NCI-H2107 treated with DMSO at 0.1 percent for 48 hours (cell line): ENCODE results near the gene MBP.
"Not testable (repeated sequence)": the region's sequence is repeated elsewhere in the genome, so short reads cannot be mapped to it uniquely, and the experiment has no call there.

ENCODE experiments used
- DNase-seq: peaks from one replicate; lab custom pipeline; 2025; ENCODE audit not compliant: unreplicated experiment; lab: John Stamatoyannopoulos, UW

Gene MBP

DNA sequence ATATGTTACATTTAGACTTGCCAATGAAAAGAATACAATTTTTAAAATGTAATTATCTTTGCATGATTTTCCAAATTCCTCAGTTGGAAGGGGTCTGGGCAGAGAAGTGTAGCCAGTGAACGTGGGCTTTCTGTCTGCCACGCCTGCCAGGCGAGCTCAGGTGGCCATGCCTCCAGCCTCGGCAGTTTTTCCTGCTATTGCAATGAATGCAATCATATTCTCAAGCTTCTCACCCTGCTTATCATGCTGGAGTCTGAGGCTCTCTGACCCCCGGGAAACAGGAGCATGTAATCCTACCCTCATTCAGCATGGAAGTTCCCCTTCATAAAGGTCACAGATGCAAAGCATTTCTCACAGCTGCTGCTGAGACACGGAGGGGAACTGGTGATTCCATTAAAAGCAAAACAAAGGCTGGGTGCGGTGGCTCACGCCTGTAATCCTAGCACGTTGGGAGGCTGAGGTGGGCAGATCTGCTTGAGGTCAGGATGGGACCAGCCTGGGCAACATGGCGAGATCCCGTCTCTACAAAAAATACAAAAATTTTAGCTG is 154.8 kb downstream of the MBP start:
- DNase-seq = peak; percentile 83

- DNase-seq = peak; percentile 89
These were observed 155.4 kb downstream of the MBP start for GRCh38 chr18:76977108-76977621.

- no peak for DNase-seq
These were observed 156.9 kb downstream of the MBP start for GRCh38 chr18:76975577-76976110.

- DNase-seq = no peak
These were observed 158.2 kb downstream of the MBP start for GRCh38 chr18:76974386-76974785.

DNA sequence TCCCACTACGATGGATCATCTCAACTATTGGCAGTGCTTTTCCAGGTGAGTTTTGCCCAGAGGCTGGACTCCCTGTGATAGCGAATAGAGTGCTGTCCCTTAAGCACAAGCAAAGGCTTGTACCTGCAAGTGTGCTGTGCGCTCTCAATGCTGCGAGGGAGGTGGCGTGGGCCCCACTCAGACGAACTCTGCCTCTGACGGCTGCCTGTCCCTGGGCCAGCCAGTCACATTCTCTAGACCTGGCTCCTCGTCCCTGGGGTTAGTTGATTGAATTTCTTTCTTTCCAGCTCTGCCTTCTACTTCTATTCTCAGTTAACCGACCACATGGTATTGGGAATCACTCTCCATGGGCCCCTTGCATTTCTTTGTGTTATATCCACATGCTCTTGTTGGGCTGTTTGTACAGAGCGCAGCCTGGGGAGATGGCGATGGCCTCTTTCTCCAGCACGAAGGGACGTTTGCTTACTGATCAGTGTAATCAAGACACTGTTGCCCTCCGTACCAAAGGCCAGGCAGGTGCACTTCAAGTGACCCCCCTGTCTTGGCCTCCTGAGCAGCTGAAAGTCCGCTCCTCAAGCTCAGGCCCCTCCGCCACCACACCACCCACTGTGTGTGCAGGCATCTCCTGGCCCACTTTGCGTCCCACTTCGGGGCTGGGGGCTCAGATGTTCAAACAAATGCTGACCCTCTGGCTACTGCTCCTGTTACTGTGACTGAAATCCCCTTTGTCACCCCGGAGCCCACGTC is 158.9 kb downstream of the MBP start:
- DNase-seq = no peak

DNA sequence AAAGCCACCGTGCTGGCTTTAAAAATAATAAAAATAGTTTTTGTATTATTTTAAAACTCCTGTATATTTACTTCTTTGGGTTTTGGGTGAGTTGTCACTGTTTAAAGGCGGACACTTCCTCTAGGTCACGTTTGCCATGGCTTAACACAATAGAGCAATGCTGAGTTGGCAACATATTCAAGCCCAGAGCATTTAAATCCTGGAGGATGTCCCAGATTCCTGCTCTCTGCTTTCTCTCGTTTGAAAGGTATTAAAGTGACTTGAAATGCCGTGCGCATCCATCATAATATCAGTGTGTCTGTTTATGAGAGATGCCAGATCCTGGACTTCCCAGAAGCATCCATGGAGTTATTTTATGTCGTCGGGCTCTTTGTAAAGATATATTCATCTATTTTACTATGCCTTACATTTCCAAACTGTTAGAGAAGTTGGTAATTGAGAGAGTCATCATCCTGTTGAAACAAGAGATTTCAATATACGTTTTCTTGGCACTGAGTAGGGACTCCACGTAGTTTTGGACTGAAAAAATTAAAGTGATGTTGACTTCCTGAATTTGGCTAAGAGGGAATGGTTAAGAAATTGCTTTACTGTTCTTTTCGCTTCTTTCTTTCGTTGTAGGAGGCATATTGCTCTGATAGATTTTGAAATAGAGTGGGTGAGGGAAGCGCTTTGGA is 159.6 kb downstream of the MBP start:
- DNase-seq = no peak

- no peak for DNase-seq
These were observed 160.3 kb downstream of the MBP start for GRCh38 chr18:76972241-76972640.

- peak; percentile 66 for DNase-seq
These were observed 161.6 kb downstream of the MBP start for GRCh38 chr18:76970770-76971559.

- no peak for DNase-seq
These were observed 164.7 kb downstream of the MBP start for GRCh38 chr18:76967721-76968472.

- not testable (repeated sequence) for DNase-seq
These were observed 165.3 kb downstream of the MBP start for GRCh38 chr18:76967299-76967698.

- DNase-seq = peak; percentile 82
These were observed 166.9 kb downstream of the MBP start for GRCh38 chr18:76965555-76966151.

GRCh38 chr18:76963936-76964335 is 168.6 kb downstream of the MBP start:
- DNase-seq = no peak

- DNase-seq = no peak
These were observed 169.7 kb downstream of the MBP start for GRCh38 chr18:76962851-76963250.

DNA sequence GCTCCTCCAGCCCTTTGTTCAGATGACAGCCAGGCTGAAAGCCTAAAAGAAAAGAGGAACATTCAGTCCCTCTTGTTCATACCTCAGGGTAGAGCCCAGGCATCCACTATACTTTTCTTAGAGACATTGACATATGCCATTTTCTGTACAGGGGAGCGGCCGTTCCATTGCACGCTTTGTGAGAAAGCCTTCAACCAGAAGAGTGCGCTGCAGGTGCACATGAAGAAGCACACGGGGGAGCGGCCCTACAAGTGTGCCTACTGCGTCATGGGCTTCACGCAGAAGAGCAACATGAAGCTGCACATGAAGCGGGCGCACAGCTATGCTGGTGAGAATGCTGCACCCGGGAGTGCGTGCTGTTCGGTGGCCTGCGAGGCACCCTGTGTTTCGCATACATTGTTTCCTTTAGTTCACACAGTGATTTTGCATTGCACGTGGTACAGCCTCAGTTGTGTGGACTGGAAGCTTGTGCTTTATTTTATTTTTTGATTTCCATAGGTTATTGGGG is 172.0 kb downstream of the MBP start:
- no peak for DNase-seq

GRCh38 chr18:76959605-76960004 is 173.0 kb downstream of the MBP start:
- DNase-seq = no peak

DNA sequence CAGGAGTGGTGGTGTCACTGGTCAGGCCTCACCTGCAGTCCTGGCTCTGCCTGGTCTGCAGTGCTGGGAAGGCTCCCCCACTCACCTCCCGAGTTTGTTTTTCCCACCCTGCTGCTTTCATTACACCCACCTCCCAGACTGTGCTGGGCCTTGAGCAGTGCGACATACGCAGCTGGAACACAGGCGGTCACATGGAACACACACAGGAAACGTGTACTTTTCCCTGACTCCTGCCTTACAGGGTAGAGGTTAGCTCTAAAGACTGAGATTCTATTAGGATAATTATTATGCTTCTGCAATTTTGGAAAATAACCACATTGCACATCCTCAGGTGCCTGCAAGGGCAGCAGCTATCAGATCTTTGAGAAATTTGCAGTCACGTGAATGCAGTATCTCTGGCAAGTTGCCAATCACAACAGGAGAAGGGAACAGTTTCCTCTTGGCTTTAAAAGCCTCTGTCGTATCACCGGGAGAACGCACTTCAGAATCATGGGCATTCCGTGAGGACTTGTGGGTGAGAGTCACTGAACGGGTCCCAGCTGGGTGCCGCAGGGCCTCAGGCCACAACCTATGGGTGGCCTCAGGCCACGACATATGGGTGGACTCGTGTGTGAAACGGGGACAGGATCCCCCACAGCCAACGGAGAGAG is 173.8 kb downstream of the MBP start:
- peak; percentile 64 for DNase-seq

DNA sequence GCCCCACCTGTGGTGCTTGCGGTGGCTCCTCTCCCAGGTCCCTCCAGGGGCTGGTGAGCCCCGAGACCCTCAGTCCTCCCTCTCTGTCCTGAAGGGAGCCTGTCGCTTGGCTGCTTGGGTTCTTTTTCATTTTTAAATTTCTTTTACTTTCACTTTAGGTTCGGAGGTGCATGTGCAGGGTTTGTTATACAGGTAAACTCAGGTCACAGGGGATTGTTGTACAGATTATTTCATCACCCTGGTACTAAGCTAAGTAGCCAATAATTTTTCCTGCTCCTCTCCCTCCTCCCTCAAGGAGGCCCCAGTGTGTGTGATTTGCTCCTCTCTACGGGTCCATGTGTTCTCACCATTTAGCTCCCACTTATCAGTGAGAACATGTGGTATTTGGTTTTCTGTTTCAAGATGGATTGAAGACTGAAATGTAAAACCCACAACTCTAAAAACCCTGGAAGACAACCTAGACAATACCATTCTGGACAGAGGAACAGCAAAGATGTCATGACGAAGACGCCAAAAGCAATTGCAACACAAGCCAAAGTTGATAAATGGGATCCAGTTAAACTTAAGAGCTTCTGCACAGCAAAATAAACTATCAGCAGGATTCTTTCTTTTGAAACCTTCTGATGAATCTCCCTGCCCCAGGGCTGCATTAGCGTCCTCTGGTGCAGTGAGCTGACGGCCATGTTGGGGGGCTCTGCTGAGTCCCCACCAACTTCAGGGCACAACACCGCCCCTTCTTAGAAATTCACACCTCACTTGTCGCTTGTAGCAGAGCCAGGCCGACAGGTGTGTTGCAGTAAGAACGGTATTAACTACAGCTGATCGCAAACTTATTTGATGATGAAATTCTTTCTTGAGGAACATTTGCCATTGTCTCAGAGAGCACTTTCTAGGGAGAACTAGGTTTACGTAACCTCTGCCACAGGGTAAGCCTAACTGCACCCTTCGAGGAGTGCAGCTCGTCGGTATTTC is 174.9 kb downstream of the MBP start:
- peak; percentile 69 for DNase-seq

- no peak for DNase-seq
These were observed 175.9 kb downstream of the MBP start for GRCh38 chr18:76956648-76957047.
